ENCODE measurements around the gene CUTA.

The CUTA gene

GRCh38 chr6:33423777-33424176 lies 5.9 kb upstream of the CUTA start:
- no peak for DNase-seq (ENCODE audit: low read depth)

- DNase-seq (ENCODE audit: low read depth): no peak
These were observed 3.4 kb upstream of the CUTA start for GRCh38 chr6:33421344-33421643.

GRCh38 chr6:33420491-33421343 lies 2.8 kb upstream of the CUTA start:
- no peak for DNase-seq (ENCODE audit: low read depth)

- DNase-seq (ENCODE audit: low read depth): no peak
These were observed 1.9 kb upstream of the CUTA start, which contains the start of gene SYNGAP1 for GRCh38 chr6:33419580-33420490. Gene SYNGAP1, plus strand, starts transcription at chr6:33420065. Its CDS starts 200 bp downstream, at chr6:33420265.

- no peak for DNase-seq (ENCODE audit: low read depth)
These were observed 884 bp upstream of the CUTA start for GRCh38 chr6:33418690-33419291.

DNA sequence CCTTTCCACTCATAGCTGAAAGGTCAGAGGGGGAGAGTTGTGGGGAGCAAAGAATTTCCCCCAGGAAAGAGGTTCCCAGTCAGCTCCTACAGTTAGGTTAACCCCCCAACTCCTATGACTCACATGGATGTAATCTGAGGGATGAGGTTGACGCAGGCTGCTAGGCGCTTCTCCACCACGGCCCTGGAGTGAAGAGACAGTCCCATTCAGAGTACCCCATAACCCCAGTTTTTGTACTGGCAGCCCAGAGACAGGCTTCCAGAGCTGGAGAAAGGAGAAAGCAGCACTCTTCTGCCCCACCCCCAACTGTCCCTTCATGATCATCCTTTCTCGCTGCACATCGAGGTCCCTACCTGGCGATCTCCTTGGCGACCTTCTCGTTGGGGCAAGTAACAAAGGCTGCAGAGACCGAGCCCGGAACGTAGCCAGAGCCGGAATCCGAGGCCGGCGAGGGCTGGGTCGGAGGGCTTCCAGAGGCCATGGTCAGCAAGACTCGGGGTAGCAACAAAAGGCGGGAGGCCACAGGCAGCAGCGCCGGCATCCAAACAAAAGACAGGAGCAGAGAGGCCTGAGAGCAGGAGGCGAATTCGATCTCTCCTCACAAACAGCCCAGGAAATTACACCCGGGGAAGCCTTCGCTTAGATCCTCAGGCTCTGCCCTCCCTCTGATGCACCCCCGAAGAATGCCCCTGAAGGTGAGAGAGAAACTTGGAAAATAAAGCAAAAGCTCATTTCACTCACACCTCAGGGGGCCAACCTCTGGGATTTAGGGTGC lies 592 bp downstream of the CUTA start:
- no peak for DNase-seq (ENCODE audit: low read depth)

- no peak for DNase-seq (ENCODE audit: low read depth)
These were observed 1.4 kb downstream of the CUTA start for GRCh38 chr6:33416386-33417127.

DNA sequence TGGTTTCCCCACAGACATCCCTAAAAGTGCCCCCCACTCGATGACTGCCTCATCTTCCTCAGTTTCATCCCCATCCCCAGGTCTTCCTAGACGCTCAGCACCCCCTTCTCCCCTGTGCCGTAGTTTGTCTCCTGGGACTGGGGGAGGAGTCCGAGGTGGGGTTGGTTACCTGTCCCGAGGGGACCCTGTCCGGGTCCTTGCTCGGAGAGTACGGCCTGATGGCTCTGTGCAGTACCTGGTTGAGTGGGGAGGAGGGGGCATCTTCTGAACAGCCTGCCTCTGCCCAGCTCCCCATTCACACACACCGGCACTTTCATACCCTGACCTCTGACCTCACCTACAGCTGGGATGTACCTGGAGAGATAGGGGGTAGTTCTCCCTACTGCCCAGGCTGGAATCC lies 2.1 kb downstream of the CUTA start:
- no peak for DNase-seq (ENCODE audit: low read depth)

- no peak for DNase-seq (ENCODE audit: low read depth)
These were observed 3.2 kb downstream of the CUTA start for GRCh38 chr6:33414592-33415271.

DNA sequence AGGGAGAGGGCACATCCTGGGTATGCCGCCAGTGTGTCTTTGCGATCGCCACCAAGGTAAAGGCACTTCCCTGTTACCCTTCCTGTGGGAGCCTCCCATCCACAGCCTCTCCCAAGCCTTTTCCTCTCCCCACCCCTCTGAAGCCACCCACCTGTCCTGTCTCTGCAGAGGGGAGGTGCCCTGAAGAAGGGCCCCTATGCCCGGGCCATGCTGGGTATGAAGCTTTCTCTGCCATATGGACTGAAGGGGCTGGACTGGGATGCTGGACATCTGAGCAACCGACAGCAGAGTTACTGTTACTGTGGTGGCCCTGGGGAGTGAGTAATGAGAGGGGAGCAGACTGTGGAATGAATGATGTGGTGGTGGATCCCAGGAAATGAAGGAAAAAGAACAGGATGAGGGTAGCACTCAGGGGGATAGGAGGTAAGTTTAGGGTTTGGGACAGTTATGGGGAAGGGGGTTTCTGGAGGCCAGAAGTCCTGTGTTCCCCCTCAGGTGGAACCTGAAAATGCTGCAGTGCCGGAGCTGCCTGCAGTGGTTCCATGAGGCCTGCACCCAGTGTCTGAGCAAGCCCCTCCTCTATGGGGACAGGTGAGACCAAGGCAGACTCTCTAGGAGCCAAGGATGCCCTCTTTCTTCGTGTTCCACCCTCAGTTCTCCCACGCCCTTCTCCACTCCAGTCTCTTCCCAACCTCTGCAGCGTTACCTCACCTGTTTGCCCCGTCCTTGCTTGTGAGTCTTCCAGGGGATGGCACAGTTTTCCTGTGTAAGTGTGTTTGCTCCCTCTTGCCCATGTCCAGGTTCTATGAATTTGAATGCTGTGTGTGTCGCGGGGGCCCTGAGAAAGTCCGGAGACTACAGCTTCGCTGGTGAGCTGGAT lies 4.4 kb downstream of the CUTA start:
- DNase-seq (ENCODE audit: low read depth): no peak

DNA sequence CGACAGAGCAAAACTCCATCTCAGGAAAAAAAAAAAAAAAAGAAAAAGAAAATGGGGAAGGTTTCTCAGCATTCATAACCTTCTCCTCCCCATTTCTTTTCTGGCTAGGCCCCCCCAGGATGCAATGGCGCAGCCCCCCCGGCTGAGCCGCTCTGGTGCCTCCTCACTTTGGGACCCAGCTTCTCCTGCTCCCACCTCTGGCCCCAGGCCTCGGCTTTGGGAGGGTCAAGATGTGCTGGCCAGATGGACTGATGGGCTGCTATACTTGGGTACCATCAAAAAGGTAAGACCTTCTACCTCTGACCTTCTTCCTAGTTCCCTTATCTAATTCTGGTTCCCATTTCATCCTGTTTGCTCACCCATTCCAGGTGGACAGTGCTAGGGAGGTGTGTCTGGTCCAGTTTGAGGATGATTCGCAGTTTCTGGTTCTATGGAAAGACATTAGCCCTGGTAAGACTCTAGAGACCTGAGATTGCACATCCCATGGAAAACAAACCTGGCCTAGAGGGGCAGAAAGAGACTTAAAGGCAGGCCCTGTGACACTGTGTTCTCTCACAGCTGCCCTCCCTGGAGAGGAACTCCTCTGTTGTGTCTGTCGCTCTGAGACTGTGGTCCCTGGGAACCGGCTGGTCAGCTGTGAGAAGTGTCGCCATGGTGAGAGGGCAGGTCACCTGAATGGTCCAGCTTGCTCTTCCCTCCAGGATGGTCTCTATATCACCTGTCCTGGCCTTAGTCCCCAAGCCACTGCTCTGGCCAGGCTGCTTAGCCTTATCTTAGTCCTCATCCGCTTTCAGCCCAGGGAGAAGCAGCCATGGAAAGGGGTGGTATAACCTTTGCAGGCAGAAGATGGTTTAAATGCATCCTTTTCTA lies 5.5 kb downstream of the CUTA start:
- no peak for DNase-seq (ENCODE audit: low read depth)

DNA sequence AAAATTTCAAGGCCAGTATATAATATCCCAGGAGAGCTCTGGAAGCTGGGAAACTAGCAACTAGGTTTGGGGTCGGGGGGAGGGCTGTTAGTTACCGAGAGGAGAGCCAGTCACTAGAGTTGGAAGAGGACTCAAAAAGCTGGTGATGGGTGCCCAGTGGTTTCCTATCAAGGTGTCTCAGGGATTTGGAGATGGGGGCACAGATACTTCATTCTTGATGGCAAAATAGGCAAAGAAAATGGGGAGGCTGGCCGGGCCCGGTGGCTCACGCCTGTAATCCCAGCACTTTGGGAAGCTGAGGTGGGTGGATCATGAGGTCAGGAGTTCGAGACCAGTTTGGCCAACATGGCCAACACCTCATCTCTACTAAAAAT lies 6.3 kb downstream of the CUTA start:
- DNase-seq (ENCODE audit: low read depth): no peak

DNA sequence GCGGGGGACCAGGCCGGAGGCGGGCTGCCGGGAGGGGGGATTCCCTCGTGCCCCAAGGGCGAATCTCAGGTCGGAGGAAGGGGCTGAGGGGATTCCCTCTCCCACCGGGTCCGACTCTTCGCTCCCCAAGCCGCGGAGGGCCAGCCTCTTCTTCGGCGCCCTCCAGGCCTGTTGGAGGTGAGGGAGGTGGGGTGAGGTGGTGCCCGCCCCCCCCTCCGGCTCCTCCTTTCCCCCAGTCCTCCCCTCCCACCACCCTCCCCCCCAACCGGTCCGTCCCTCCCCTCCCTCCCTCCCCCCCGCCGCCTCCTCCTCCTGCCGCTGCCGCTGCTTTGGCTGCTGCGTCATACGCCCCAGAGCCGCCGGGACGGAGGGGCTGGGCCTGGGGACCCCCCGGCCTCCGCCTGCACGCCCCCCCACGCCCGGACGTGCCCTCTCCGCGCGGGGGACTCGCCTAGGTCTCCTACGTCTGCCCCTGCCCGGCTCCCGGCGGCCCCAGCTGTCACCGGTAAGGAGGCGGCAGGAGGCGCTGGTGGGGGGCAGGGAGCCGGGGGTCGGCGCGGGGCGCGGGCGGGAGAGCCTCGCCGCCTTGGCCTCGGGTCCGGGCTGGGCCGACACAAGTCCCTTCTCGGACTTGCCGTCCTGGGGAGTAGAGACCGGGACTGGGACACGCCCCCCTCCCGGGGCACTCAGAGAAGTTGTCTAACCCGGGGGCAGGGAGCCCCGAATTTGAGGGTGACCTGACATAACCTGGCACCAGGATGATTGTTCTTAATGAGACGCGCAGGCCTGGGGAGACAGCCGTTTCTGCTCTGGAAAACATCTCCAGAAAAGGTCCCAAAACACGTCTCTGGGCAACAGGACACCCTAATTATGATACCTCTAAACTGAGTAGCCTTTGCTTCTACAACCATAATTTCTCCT lies 6.9 kb downstream of the CUTA start, which contains the start of gene PHF1:
PHF1 (plus strand) TSS at position 304 of the 921 bp plus-strand sequence. CDS start 1,250 bp downstream, outside the sequence.
- DNase-seq (ENCODE audit: low read depth): peak; percentile 80

DNA sequence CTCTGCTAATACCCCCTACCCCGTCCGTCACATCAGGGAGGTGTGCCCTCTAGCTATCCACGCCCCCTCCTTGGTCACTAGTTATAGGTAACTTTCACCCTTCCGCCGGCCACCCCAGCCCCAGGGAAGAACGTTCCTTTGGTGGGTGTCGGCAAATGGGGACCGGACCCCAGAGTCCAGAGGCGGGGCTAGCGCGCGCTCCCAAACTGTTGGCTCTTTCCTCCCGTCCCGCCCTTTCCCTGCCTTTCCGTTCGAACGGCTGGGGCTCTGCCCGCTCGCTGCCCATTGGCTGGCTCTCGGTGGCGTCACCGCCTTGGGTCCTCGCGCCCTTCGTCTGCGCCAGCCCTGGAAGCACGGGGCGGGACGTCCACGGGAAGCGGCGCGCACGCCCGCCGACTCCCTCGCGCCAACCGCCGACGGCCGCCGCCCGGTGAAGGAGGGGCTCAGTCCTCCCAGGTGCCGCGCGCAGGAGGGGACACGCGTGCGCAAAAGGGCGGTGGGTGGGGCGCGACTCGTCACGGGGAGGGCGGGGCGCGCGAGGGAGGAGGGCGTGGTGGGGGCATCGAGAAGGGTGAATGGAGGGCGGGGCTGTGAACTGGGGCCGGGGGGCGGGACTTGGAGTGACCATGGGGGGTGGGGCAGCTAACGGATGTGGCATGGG lies 7.7 kb downstream of the CUTA start:
- peak; percentile 96 for DNase-seq (ENCODE audit: low read depth)

DNA sequence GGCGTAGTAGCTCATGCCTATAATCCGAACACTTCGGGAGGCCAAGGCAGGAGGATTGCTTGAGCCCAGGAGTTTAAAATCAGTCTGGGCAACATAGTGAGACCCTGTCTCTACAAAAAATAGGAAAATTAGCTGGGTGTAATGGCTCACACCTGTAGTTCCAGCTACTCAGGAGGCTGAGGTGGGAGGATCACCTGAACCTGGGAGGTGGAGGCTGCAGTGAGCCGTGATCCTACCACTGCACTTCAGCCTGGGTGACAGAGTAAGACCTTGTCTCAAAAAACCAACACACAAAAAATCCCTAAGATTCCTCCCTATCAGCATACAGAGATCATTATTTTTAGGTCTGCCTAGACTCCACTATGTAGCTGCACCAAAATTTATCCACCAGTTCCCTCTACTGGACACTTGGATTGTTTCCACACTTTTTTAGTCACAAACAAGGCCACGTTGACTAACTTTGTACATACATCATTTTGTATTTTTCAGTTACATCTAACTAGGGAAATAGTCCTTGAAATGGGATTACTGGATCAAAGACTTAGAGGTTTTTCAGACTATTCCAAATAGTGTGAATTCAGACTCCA lies 10.7 kb downstream of the CUTA start:
- DNase-seq (ENCODE audit: low read depth): no peak

- DNase-seq (ENCODE audit: low read depth): no peak
These were observed 11.8 kb downstream of the CUTA start for GRCh38 chr6:33406126-33406525.
